ENCODE data around the gene NHS.

DNA sequence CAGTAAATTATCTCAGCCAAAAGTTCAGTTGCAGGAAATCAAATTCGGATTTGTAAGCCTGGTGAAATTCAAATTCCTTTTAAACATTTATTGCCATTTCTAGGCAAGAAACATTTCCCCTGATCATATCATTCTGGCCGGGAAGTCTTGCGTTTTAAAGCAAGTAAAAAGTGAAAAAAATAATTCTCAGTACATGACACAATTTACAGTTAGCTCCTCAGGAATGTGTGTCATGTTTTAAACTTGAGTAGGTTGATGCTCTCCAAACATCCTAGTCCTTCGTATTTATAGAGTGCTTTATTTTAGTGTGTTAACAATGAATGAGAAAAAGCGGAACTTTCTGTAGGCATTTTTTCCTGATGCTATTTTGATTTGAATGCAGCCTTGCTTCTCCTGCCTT, 204.0 kb downstream of the NHS start:
- TF ChIP-seq, protein P1, sequence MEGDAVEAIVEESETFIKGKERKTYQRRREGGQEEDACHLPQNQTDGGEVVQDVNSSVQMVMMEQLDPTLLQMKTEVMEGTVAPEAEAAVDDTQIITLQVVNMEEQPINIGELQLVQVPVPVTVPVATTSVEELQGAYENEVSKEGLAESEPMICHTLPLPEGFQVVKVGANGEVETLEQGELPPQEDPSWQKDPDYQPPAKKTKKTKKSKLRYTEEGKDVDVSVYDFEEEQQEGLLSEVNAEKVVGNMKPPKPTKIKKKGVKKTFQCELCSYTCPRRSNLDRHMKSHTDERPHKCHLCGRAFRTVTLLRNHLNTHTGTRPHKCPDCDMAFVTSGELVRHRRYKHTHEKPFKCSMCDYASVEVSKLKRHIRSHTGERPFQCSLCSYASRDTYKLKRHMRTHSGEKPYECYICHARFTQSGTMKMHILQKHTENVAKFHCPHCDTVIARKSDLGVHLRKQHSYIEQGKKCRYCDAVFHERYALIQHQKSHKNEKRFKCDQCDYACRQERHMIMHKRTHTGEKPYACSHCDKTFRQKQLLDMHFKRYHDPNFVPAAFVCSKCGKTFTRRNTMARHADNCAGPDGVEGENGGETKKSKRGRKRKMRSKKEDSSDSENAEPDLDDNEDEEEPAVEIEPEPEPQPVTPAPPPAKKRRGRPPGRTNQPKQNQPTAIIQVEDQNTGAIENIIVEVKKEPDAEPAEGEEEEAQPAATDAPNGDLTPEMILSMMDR (IDR thresholded peaks at IDR 0.05), result no peak
- TF ChIP-seq POLR2A (IDR thresholded peaks at IDR 0.05), result no peak
